Testis (tissue), 3 donors: ENCODE data around the gene PHLDB3. TPM values are rescaled to one million over a fixed set of nuclear protein-coding genes. Genes with fewer than 3 reads are reported as not detected.

ENCODE experiments used
- DNase-seq: peaks from one replicate; pipeline ENCODE4 v3.0.0-alpha.2; 2019
- H3K27ac ChIP-seq, 2 donors: fragments of 200-600 bp; sonication (generic); one replicate each; pipeline ENCODE4 v1.5.1; 2019
- H3K27me3 ChIP-seq: fragments of 200-600 bp; sonication (generic); one replicate; pipeline ENCODE4 v1.5.1; 2019
- H3K36me3 ChIP-seq: fragments of 200-600 bp; sonication (generic); one replicate; pipeline ENCODE4 v1.5.1; 2017; ENCODE audit warnings: low read depth; ENCODE audit errors: missing control alignments
- H3K4me1 ChIP-seq: fragments of 200-600 bp; sonication (generic); one replicate; pipeline ENCODE4 v1.5.1; 2019
- H3K4me3 ChIP-seq, 2 donors: fragments of 200-600 bp; sonication (generic); one replicate each; pipeline ENCODE4 v1.5.1; 2017 to 2019
- H3K9me3 ChIP-seq: fragments of 200-600 bp; sonication (generic); one replicate; pipeline ENCODE4 v1.5.1; 2017
- POLR2A ChIP-seq: fragments of 450-650 bp; IDR thresholded peaks from one replicate; pipeline ENCODE4 v1.6.1; 2017; ENCODE audit warnings: antibody characterized with exemption, mild to moderate bottlenecking, moderate library complexity
- WGBS, 2 donors: methylation state at CpG; one replicate each; pipeline ENCODE4 v1.1.5; 2018; 5-methylcytosine and 5-hydroxymethylcytosine counted together
- intact Hi-C: fragments of 100-400 bp; cut with DNase I; formaldehyde crosslinking; loops from one replicate; pipeline ENCODE4 v1.15.1; 2023; ENCODE audit warnings: low total_unique reads
- polyA plus RNA-seq: library from polyadenylated mRNA; stranded (reverse); fragments of 350-450 nt; fragmentation: Illumina TruSeq; extraction: RNeasy Lipid Tissue Mini Kit (QIAGEN cat#74804); gene quantifications from one replicate; pipeline ENCODE4 v1.2.3, GENCODE V29; 2014; ENCODE audit warnings: low read depth, low replicate concordance; ENCODE audit not compliant: insufficient read depth
- total RNA-seq, 2 donors: library from RNA; depleted of rRNA; stranded (reverse); fragments of >200 nt; gene quantifications; one replicate each; pipeline ENCODE4 v1.2.3, GENCODE V29; 2016
- TF ChIP-seq, protein P1 (sequence below), 3 experiments: fragments of 450-650 bp in 2 of 3; fragments of 200-600 bp in 1 of 3; sonication (generic) in 1 of 3; IDR thresholded peaks; one replicate each; pipeline ENCODE4 v1.5.1; 2016 to 2019; ENCODE audit warnings: antibody characterized with exemption in 3 of 3, mild to moderate bottlenecking in 2 of 3, moderate library complexity in 1 of 3

PHLDB3 gene
- total and polyA plus RNA-seq, 3 donors from 2014 or later, result 27.1 to 62.2 (median 28.3) TPM

GRCh38 chr19:43479226-43479625, 25.3 kb downstream of the PHLDB3 start:
- H3K27ac ChIP-seq, result no peak overlapping the region
- H3K9me3 ChIP-seq, result no peaks in the 10 kb centered on the region
- WGBS, 2 donors, result 80 to 95% methylated on average over 1 to 15 of the region's 15 CpGs
- TF ChIP-seq, protein P1, sequence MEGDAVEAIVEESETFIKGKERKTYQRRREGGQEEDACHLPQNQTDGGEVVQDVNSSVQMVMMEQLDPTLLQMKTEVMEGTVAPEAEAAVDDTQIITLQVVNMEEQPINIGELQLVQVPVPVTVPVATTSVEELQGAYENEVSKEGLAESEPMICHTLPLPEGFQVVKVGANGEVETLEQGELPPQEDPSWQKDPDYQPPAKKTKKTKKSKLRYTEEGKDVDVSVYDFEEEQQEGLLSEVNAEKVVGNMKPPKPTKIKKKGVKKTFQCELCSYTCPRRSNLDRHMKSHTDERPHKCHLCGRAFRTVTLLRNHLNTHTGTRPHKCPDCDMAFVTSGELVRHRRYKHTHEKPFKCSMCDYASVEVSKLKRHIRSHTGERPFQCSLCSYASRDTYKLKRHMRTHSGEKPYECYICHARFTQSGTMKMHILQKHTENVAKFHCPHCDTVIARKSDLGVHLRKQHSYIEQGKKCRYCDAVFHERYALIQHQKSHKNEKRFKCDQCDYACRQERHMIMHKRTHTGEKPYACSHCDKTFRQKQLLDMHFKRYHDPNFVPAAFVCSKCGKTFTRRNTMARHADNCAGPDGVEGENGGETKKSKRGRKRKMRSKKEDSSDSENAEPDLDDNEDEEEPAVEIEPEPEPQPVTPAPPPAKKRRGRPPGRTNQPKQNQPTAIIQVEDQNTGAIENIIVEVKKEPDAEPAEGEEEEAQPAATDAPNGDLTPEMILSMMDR (IDR thresholded peaks at IDR 0.05), result no peak
- no peak for TF ChIP-seq POLR2A
- no peaks in the 10 kb centered on the region for H3K36me3 ChIP-seq
- no peaks in the 10 kb centered on the region for H3K4me1 ChIP-seq
- intact Hi-C loops, result no loop called here
- no peaks in the 10 kb centered on the region for H3K27me3 ChIP-seq
- no peak overlapping the region for H3K4me3 ChIP-seq
- no peak for DNase-seq

DNA sequence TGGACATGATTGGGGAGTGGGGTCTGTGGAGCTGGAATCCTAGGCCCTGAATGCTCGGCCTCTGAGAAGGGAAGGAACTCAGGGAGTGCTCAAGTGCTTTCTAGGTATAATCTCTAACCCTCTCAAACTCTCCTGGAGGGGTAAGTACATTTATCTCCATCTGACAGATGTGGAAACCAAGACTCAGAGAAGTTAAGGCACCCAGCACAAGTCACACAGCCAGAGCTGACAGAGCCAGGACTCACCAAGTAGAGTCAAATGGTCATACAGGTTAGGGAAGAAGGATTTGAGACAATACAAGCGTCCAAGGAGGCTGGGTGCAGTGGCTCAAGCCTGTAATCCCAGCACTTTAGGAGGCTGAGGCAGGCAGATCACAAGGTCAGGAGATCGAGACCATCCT, 26.2 kb downstream of the PHLDB3 start:
- H3K36me3 ChIP-seq, result no peaks in the 10 kb centered on the region
- TF ChIP-seq POLR2A, result no peak
- TF ChIP-seq, protein P1 (IDR thresholded peaks at IDR 0.05), result no peak
- 89 to 94% methylated on average over 3 of the region's 3 CpGs for WGBS, 2 donors

DNA sequence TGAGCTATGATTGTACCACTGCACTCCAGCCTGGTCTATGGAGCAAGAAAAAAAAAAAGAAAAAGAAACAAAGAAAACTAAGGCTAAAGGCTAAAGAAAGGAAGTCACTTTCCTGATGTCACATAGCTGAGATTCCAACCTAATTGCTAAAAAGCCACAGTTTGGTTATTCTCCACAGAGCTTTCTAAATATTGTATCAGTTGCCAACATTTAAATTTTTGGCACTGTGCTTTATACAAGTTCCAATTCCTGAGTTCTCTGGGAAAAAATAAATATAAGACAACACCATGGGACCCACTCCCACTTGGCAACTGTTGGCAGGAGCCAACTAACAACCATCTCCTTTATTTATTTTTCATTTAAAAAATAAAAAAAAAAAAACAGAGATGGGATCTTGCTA, 27.9 kb downstream of the PHLDB3 start:
- Histone ChIP-seq H3K4me3 (no peak overlapping the region), H3K9me3 (no peaks in the 10 kb centered on the region), H3K27ac (no peak overlapping the region), H3K36me3 (no peaks in the 10 kb centered on the region), H3K4me1 (no peaks in the 10 kb centered on the region), H3K27me3 (no peaks in the 10 kb centered on the region)
- no peak for DNase-seq
- intact Hi-C loops, result no loop called here
- no peak for TF ChIP-seq POLR2A
- TF ChIP-seq, protein P1 (IDR thresholded peaks at IDR 0.05), result no peak

More for the DNA sequence above, 26.2 kb downstream of the PHLDB3 start:
- no peak overlapping the region for H3K4me3 ChIP-seq
- H3K9me3 ChIP-seq, result no peaks in the 10 kb centered on the region
- H3K4me1 ChIP-seq, result no peaks in the 10 kb centered on the region
- H3K27me3 ChIP-seq, result no peaks in the 10 kb centered on the region
- intact Hi-C loops, result no loop called here
- DNase-seq, result no peak
- no peak overlapping the region for H3K27ac ChIP-seq

DNA sequence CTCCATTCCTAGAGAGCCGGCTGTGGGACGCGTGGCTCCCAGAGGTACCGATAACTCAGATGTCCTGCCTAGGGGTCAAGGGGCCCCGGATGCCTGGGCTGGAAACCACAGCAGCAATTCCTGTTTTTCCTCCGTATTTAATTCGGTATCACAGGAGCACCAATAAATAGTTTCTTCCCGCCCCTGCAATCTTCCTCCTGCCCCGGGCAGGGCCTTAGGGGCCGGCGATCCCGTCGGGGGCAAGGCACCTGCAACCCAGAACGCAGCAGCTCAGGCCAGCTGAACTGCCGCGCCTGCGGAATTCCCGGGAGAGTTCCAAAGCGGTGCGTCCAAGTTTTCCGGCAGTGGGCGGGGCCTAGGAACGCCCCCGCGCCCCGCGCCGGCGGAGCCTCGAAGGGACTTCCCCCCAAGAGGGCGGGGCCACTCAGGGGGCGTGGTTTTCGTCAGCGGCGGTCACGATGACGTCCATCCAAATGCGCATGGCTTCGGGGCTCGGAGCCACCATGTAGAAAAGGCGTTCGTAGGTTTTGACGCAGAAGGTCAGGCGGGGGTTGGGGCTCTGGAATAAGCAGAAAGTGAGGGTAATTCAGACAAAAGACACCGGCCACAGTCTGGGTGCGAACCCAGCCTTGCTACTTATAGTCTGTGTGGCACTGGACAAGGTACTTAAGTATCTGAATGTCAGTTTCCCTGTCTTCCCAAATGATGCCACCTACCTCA, 29.4 kb downstream of the PHLDB3 start:
- Histone ChIP-seq H3K27ac (peak overlapping the region; percentile 13 to 68), H3K9me3 (no peaks in the 10 kb centered on the region), H3K27me3 (no peaks in the 10 kb centered on the region), H3K4me1 (no peaks in the 10 kb centered on the region), H3K4me3 (peak overlapping the region; percentile 27 to 46), H3K36me3 (no peaks in the 10 kb centered on the region)
- intact Hi-C loops, result no loop called here
- DNase-seq, result peak; percentile 93
- TF ChIP-seq POLR2A, result no peak
- TF ChIP-seq, protein P1 (IDR thresholded peaks at IDR 0.05), result no peak
- WGBS, 2 donors, result 9 to 14% methylated on average over 24 to 46 of the region's 46 CpGs

- intact Hi-C loops, result no loop called here
- 49 to 58% methylated on average over 4 of the region's 4 CpGs for WGBS, 2 donors
These were observed 30.1 kb downstream of the PHLDB3 start for GRCh38 chr19:43474487-43474886.

More at GRCh38 chr19:43474487-43474886, 30.1 kb downstream of the PHLDB3 start:
- no peaks in the 10 kb centered on the region for H3K27me3 ChIP-seq
- no peaks in the 10 kb centered on the region for H3K9me3 ChIP-seq
- H3K4me1 ChIP-seq, result no peaks in the 10 kb centered on the region
- TF ChIP-seq, protein P1 (IDR thresholded peaks at IDR 0.05), result no peak
- no peak for TF ChIP-seq POLR2A
- H3K4me3 ChIP-seq, result no peak overlapping the region
- H3K36me3 ChIP-seq, result no peaks in the 10 kb centered on the region
- no peak for DNase-seq
- peak overlapping the region; percentile 13 to 68 for H3K27ac ChIP-seq
